GM19240 (cell line): Measurements from ENCODE around the gene LURAP1L.

ENCODE experiments used
- DNase-seq: peaks from one replicate; pipeline ENCODE4 v3.0.0; 2011; ENCODE audit warnings: low spot score; ENCODE audit not compliant: insufficient read length

The LURAP1L gene

DNA sequence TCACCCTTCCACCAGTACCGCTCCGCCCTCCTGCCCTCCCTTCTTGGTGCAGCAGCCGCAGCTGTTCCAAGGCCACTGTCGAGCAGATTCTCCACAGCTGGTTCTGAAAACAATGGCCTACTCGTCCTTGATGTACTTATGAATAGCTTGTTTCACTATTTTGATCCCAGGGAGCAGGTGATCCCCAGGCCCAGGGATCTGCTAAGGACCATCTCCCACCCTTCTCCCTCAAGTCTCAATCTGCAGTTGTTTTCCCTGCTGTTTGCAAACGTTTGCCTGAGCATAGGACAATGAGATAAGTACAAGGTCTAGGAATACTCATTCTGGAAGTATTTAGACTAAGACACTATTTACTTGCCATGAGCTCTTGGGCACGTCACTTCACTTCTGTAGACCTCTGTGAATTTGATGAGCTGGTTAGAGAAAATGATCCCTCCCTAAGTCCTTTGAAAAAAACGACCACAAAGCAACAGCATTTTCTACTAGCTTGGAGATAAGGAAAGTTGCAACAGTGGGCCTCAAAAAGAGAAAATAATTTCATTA lies 1.8 kb downstream of the LURAP1L start:
- DNase-seq = no peak

DNA sequence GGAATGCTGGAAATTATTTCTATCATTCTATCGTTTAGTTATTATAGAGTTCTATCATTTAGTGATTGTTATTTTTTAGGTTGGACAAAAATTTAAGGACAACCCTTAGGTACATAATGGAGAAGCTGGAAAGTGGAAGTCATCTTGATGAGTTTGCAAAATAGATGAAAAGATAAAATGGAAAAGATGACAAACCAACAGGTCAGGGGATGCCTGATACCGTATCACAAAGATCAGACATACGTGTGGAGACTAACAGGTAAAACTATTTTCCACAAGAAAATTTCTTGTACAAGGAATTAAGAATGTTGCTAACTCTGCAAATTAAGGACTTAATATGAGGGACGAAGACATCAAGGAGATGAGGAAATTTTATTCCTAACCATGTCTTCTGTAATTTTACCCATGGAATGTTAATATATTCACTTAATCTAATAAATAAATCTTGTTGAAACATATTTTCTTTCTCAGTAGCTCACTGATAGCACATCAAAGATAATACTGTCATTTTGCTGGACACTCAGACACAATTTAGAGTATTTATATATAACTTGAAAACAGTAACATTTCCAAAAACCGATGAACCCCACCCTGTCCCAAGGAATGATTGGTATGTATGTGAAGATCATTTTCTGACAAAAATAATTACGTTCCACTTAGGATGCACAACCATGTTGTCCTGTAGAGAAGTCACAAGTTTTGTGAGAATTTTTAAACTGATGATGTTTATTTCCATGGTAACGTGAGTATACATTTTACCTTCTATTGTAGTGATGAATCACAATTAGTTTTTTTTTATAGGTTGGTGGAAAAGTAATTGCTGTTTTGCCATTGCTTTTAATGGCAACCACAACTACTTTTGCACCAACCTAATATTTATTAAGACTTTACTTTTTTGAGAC lies 2.6 kb downstream of the LURAP1L start:
- DNase-seq = no peak

DNA sequence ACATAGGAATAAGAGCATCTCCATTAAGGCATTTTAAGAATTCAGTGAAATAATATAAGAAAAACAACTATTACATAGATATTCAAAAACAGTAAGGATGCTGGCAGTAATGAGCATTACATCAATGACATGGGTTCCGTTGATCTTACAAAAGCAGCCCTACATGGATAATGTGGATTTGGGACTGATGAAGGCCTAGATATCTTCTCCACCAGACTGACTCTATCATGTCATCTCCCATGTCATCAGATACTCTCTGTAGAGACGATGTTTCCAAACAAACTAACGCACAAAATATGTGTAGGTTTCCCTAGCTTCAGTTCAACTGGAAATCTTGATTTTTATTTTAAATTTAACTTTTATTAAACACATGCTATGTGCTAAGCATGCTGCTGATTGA lies 3.6 kb downstream of the LURAP1L start:
- DNase-seq = no peak

- DNase-seq = no peak
These were observed 6.5 kb downstream of the LURAP1L start for GRCh38 chr9:12781226-12781733.

GRCh38 chr9:12783767-12784460 lies 9.1 kb downstream of the LURAP1L start:
- no peak for DNase-seq

DNA sequence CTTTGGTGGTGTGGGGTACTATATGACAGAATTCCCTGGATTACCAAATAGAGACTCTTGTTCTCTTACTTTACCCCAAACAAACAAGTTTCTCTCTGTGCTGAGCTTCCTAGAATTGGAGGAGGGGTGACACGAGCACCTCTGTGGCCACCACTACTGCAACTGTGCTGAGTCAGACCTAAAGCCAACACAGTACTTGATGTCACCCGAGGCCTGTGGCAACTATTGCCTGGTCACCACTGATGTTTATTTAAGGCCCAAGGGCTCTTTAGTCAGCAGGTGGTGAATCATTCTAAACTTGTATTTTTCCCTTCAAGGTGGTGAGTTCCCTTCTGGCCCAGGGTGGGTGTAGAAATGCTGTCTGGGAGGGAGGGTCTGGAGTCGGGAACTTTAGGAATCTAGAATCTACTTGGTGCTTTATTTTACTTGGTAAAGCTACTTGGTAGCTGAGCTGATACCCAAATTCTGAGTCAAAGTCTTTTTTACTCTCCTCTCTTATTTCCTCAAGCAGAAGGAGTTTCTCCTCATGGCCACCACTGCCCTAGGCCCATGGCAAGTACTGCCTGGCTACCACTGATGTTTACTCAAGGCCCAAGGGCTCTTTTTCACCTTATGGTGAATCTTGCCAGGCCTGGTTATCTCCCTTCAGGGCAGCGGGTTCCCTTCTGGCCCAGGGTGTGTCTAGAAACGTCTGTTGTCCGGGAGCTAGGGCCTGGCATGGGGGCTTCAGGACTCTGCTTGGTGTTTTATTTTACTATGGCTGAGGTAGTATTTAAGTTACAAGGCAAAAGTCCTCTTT lies 9.8 kb downstream of the LURAP1L start:
- DNase-seq = no peak

- DNase-seq = no peak
These were observed 10.5 kb downstream of the LURAP1L start for GRCh38 chr9:12785260-12785770.

GRCh38 chr9:12785941-12786340 lies 11.1 kb downstream of the LURAP1L start:
- no peak for DNase-seq

- no peak for DNase-seq
These were observed 15.2 kb downstream of the LURAP1L start for GRCh38 chr9:12790001-12790400.

DNA sequence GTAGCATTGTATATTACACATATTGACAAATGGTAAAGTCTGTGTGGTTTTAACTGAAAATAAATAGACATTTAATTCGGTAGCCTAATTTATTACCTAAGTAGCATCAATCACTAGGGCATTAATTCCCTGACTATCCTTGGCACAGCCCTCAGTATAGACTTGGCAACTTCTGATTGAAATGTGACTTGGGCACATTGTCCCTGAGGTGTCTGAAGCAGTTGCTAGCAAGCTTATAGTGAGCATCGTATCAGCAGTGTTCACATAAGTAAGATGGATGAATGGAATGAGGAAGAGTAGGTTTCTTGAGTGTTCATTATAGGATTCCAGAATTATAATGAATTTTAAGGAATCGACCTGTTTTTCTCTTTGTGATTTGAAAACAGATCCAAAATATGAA lies 16.1 kb downstream of the LURAP1L start:
- DNase-seq = no peak

DNA sequence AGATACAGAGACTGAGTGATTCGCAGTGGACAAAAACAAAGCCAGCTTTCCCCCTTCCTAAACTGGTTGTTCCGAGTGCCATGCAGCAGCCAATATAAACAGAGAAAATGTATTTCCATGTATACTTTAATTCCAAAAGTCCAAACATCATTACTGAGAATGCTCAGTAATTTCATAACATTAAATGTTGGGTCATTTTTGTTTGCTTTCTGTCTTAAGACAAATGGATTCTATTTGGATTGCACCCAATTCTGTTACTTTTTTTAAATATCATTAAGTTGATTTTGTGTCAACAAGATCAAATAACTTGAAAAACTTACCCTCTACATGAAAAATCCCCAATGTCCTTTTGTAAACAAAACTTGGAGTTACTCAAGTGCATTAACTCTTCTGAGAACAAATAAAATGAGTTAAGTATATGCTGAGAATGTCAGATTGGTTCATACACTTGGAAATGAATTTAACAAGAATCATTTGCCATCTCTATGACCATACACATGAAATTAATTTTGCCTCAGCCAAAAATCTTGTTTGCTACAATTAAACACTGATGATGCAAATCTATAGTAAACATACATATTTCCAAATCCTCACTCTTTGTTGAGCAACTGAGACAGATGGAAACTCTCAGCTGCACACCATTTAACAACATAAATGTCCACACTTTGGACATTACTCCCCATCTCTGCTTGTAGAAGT lies 19.4 kb downstream of the LURAP1L start:
- DNase-seq = no peak

- no peak for DNase-seq
These were observed 21.8 kb downstream of the LURAP1L start for GRCh38 chr9:12796601-12797000.

GRCh38 chr9:12797037-12797436 lies 22.2 kb downstream of the LURAP1L start:
- no peak for DNase-seq

DNA sequence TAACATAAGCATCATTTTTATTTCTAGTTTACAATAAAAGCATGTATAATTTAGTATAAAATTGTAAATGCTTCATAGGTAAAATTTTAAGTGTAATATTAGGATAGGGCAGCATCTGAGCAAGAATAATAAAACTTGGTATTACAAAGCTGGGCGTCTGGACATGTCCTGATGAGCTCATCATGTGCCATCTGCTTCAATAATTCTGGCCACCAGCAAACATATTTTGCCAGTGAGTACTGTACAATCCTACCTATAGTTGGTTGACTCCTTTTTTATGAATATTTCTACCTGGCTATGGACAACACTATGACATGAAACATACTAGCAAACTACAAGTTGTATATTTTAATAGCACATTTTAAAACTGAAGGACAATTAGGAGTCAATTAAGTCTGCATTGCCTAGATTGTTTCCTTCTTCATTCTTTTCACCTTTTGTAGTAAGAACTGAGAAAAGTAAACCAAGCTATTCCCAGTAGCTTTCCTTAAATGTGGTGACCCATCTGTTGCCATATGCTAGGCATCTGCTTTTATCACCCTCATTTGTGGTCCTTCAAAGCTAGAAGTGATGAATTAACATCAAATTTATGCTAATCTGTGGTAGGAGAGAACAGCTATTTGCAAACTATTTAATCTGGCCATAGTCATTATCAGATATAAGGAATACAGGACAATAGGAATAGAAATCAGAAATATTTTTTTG lies 23.4 kb downstream of the LURAP1L start:
- DNase-seq = no peak

DNA sequence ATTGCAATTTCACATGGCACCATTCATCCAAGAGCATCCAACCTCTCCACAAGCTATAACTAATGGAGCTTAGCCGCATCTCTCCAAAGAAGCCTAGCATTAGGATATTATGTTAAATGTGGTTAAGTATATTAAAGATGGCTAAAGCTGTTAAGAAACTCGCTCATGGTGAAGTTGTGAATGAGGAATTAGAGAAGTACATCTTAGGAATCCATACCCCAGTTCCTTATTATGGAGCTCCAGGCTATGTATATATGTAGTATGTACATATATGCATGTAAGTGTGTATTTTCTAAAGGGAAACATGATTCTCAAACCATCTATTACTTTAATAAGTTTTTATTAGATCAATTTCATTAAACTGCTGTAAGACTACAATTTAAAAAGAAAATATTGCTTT lies 26.4 kb downstream of the LURAP1L start:
- DNase-seq = no peak

- no peak for DNase-seq
These were observed 26.8 kb downstream of the LURAP1L start for GRCh38 chr9:12801663-12802062.

DNA sequence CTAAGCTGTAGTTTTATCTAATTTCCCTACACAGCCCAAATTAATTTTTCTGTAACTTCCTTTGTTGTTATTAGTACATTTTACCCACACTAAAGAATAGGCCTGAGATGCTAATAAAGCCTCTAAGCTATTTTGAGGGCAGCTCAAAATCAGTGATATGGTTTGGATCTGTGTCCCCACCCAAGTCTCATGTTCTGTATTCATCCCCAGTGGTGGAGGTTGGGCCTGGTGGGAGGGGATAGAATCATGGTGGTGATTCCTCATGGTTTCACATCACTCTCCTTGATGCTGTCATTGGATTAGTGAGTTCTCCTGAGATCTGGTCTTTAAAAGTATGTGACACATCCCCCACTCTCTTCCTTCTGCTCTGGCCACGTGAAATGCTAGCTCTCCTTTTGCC lies 27.3 kb downstream of the LURAP1L start:
- no peak for DNase-seq

- DNase-seq = no peak
These were observed 33.7 kb downstream of the LURAP1L start for GRCh38 chr9:12808569-12808968.

DNA sequence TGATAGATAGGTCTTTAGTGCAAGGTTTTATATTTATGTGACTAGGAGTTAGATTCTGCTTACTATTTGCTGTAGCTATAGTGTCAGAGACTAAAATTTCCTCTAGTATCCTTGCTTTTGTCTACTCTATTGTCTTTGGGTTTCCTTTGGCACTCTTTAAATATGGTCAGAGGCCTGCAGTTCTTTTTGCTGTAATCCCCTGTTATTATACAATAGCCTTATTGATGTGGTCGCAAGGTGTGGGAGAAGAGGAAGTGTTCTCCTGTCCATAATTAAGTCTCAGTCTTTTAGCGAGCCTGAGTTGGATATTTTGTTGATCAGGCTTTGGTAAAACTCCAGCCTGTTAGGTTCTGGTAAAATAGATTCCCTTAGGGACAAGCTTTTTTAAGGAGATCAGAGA lies 34.9 kb downstream of the LURAP1L start:
- DNase-seq = no peak

DNA sequence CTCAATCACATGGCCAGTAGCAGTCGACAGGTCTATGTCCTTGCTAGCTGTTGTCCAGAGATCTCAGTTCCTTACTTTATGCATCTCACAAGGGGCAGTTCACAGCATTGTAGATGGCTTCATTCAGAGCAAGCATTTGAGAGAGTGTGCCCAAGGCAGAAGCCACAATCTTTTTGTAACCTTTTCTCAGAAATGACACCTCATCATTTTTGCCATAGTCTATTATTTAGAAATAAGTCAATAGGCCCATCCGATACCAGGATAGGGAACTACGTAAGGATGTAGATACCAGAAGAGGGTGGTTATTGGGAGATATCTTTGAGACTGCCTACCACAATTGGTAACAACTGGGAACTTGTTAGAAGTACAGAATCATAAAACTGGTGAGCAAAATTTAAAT lies 37.1 kb downstream of the LURAP1L start:
- DNase-seq = no peak
